K562 (cell line): ENCODE data around the gene CHST1. TPM values are rescaled to one million over a fixed set of nuclear protein-coding genes. Genes with fewer than 3 reads are reported as not detected.

Experiments used
- ATAC-seq: fragments of 200-7000 bp; cut with Tn5 transposase; 3 replicates; pipeline ENCODE4 v1.9.1; 2020; ENCODE audit warnings: moderate library complexity
- BruUV-seq: library from RNA; stranded (reverse); fragments of 400-500 nt; replicated peaks from 2 replicates; lab custom pipeline; 2021; lab: Mats Ljungman, UMichigan
- CTCF ChIA-PET: fragments of 300-600 bp; formaldehyde crosslinking; extraction: SDS; loops from one replicate; lab custom pipeline; 2021; ENCODE audit warnings: low intra/inter-chr PET ratio; lab: Yijun Ruan, JAX
- POLR2A ChIA-PET: fragments of 300-600, 350-650 bp; sonication (Branson Sonifier 250); formaldehyde crosslinking; extraction: SDS; loops from one replicate; lab custom pipeline; 2021; ENCODE audit warnings: antibody characterized with exemption, inconsistent platforms; lab: Yijun Ruan, JAX
- DNase-seq, 4 experiments: peaks; one replicate each; pipeline versions ENCODE4 v3.0.0 to v3.0.0-alpha.2; 2011 to 2018; ENCODE audit warnings: low spot score in 3 of 4, mixed read lengths in 3 of 4; ENCODE audit errors: extremely low read depth in 1 of 4
- FAIRE-seq: peaks from 2 replicates; lab custom pipeline; 2011; peaks lifted over from hg19 to GRCh38; lab: Jason Lieb, UNC
- H2AFZ ChIP-seq: 2 replicates; pipeline ENCODE4 v1.6.0; 2011; ENCODE audit warnings: low read depth, low read length, control low read depth, inconsistent platforms
- H3K27ac ChIP-seq: fragments of 200-600 bp; 3 replicates; pipeline ENCODE4 v1.8.0; 2011; ENCODE audit warnings: low read depth, mild to moderate bottlenecking, control low read depth, inconsistent platforms, low read length, moderate library complexity, mixed read lengths; ENCODE audit errors: extremely low read depth
- H3K27me3 ChIP-seq, 2 experiments: fragments of 300-600 bp in 1 of 2; 2 replicates in 1 of 2; 3 replicates in 1 of 2; pipeline versions ENCODE4 v1.6.0 to v1.8.0; 2011; ENCODE audit warnings: inconsistent platforms in 2 of 2, low read length in 2 of 2, mild to moderate bottlenecking in 1 of 2, mixed read lengths in 1 of 2, moderate library complexity in 1 of 2; ENCODE audit not compliant: control insufficient read depth in 2 of 2, insufficient read depth in 2 of 2
- H3K36me3 ChIP-seq: fragments of 300-600 bp; 3 replicates; pipeline ENCODE4 v1.8.0; 2011; ENCODE audit warnings: mild to moderate bottlenecking, low read length, inconsistent platforms; ENCODE audit not compliant: control insufficient read depth, insufficient read depth
- H3K4me1 ChIP-seq, 2 experiments: fragments of 200-600 bp in 1 of 2; replicated peaks in 1 of 2; 2 replicates in 1 of 2; 3 replicates in 1 of 2; pipeline versions ENCODE4 v1.5.1 to v1.8.0; 2011; ENCODE audit warnings: inconsistent platforms in 2 of 2, low read length in 2 of 2, mild to moderate bottlenecking in 1 of 2, mixed read lengths in 1 of 2, moderate library complexity in 1 of 2; ENCODE audit not compliant: control insufficient read depth in 2 of 2, insufficient read depth in 2 of 2
- H3K4me2 ChIP-seq: 2 replicates; pipeline ENCODE4 v1.6.1; 2011; ENCODE audit warnings: low read length, control low read depth, inconsistent platforms, mixed read lengths; ENCODE audit not compliant: insufficient read depth
- H3K4me3 ChIP-seq: fragments of 200-600 bp; sonication (generic), shearing (Covaris generic); 2 replicates; pipeline ENCODE4 v1.5.1; 2016; ENCODE audit warnings: control low read depth, inconsistent platforms
- H3K79me2 ChIP-seq: fragments of 200-600 bp; 3 replicates; pipeline ENCODE4 v1.8.0; 2011; ENCODE audit warnings: low read length, inconsistent platforms; ENCODE audit not compliant: control insufficient read depth, insufficient read depth
- H3K9ac ChIP-seq, 2 experiments: 2 replicates each; pipeline versions ENCODE4 v1.6.0 to v1.6.1; 2011; ENCODE audit warnings: low read depth in 2 of 2, low read length in 2 of 2, control low read depth in 1 of 2, inconsistent platforms in 1 of 2, mild to moderate bottlenecking in 1 of 2, mixed read lengths in 1 of 2; ENCODE audit not compliant: insufficient read depth in 1 of 2
- H3K9me1 ChIP-seq: one replicate; pipeline ENCODE4 v1.6.0; 2011; ENCODE audit warnings: inconsistent platforms, mild to moderate bottlenecking, low read length, moderate library complexity; ENCODE audit not compliant: control insufficient read depth, insufficient read depth
- H3K9me3 ChIP-seq: replicated peaks from 2 replicates; pipeline ENCODE4 v1.5.1; 2011; ENCODE audit warnings: low read depth, low read length, inconsistent platforms; ENCODE audit not compliant: control insufficient read depth, insufficient read depth
- H4K20me1 ChIP-seq: replicated peaks from 2 replicates; pipeline ENCODE4 v1.6.1; 2011; ENCODE audit warnings: low read length, inconsistent platforms, mixed read lengths; ENCODE audit not compliant: control insufficient read depth, insufficient read depth
- BRD9 ChIP-seq: fragments of 450-650 bp; IDR thresholded peaks from 2 replicates; pipeline ENCODE4 v1.6.1; 2018; ENCODE audit warnings: low read depth; ENCODE audit not compliant: partially characterized antibody
- BRF1 ChIP-seq: IDR thresholded peaks from 3 replicates; pipeline ENCODE4 v1.6.1; 2011; ENCODE audit warnings: borderline replicate concordance, mild to moderate bottlenecking; ENCODE audit not compliant: insufficient read length; ENCODE audit errors: extremely low read depth
- ELF4 ChIP-seq: fragments of 450-650 bp; formaldehyde crosslinking; IDR thresholded peaks from 2 replicates; pipeline ENCODE4 v1.4.0; 2022; ENCODE audit warnings: missing genetic modification characterization
- ESRRA ChIP-seq: fragments of 450-650 bp; IDR thresholded peaks from 2 replicates; pipeline ENCODE4 v1.6.1; 2014; ENCODE audit warnings: low read depth, mild to moderate bottlenecking, moderate library complexity, borderline replicate concordance
- GATAD2B ChIP-seq: fragments of 450-650 bp; IDR thresholded peaks from 2 replicates; pipeline ENCODE4 v1.6.1; 2017; ENCODE audit warnings: mild to moderate bottlenecking, borderline replicate concordance
- HOXB6 ChIP-seq: fragments of 250-450 bp; sonication (Bioruptor Pico); IDR thresholded peaks from 2 replicates; pipeline ENCODE4 v1.5.1; 2022; ENCODE audit warnings: mild to moderate bottlenecking, borderline replicate concordance
- TAF15 ChIP-seq: fragments of 200-400 bp; formaldehyde crosslinking; IDR thresholded peaks from 2 replicates; pipeline ENCODE4 v1.6.1; 2017; ENCODE audit warnings: mild to moderate bottlenecking, low read depth, low read length, moderate library complexity
- ZNF444 ChIP-seq: fragments of 250-450 bp; sonication (Bioruptor Pico); IDR thresholded peaks from 2 replicates; pipeline ENCODE4 v1.4.0; 2020; ENCODE audit warnings: mild to moderate bottlenecking, moderate library complexity
- ZNF668 ChIP-seq: fragments of 250-450 bp; sonication (Bioruptor Pico); IDR thresholded peaks from 2 replicates; pipeline ENCODE4 v1.8.0; 2022; ENCODE audit warnings: mild to moderate bottlenecking, inconsistent platforms
- WGBS: fragments of 100-300 bp; shearing (Covaris generic); methylation state at CpG from one replicate; pipeline ENCODE4 v1.1.6; 2016; ENCODE audit warnings: low coverage, mixed read lengths; ENCODE audit not compliant: insufficient coverage; ENCODE audit errors: missing lambda C conversion rate; 5-methylcytosine and 5-hydroxymethylcytosine counted together
- in situ Hi-C: fragments of 300-500 bp; cut with MboI; formaldehyde crosslinking; loops from 4 replicates; pipeline ENCODE4 v1.15.0; 2018; ENCODE audit warnings: inconsistent platforms, mixed read lengths
- intact Hi-C: fragments of 100-400 bp; cut with micrococcal nuclease; formaldehyde crosslinking; loops from 2 replicates; pipeline ENCODE4 v1.14.2; 2022
- polyA plus RNA-seq, 8 experiments: library from polyadenylated mRNA; depleted of rRNA in 4 of 8; stranded (reverse) in 5 of 8; unstranded in 3 of 8; fragments of >200 nt; fragmentation: Nextera tagmentation in 2 of 8; fragmentation: Illumina TruSeq in 1 of 8; extraction: Ambion mirVana in 2 of 8; extraction: Trizol in 1 of 8; gene quantifications; 2 replicates each; pipeline versions ENCODE4 v1.2.1 to v1.2.3, GENCODE V29; 2011 to 2014; ENCODE audit warnings: inconsistent platforms in 1 of 8, missing spikeins in 1 of 8
- total RNA-seq, 7 experiments: library from RNA; depleted of rRNA in 6 of 7; stranded (reverse); fragments of >200 nt in 6 of 7; fragmentation: Illumina TruSeq in 2 of 7; extraction: Trizol in 2 of 7; gene quantifications; 2 replicates each; pipeline versions ENCODE4 v1.2.1 to v1.2.3, GENCODE V29; 2011 to 2021; ENCODE audit warnings: low replicate concordance in 1 of 7
- TF ChIP-seq, protein P1 (sequence below): sonication (generic); formaldehyde crosslinking; IDR thresholded peaks from 2 replicates; pipeline ENCODE4 v1.8.0; 2023; ENCODE audit warnings: mild to moderate bottlenecking, missing genetic modification reagents
- TF ChIP-seq, protein P2 (sequence below): fragments of 250-450 bp; sonication (Bioruptor Pico); IDR thresholded peaks from 2 replicates; pipeline ENCODE4 v1.8.0; 2022; ENCODE audit warnings: inconsistent platforms, mild to moderate bottlenecking, moderate library complexity, borderline replicate concordance
- TF ChIP-seq, protein P3 (sequence below): fragments of 250-450 bp; sonication (Bioruptor Pico); IDR thresholded peaks from 2 replicates; pipeline ENCODE4 v1.4.0; 2020
- TF ChIP-seq, protein P4 (sequence below): fragments of 450-650 bp; conservative IDR thresholded peaks from 2 replicates; pipeline ENCODE4 v1.6.1; 2016; ENCODE audit warnings: missing genetic modification characterization, low read depth, mild to moderate bottlenecking, missing compliant biosample characterization, moderate library complexity

CHST1 gene
- total and polyA plus RNA-seq, 9 of the 15 experiments (the other 6 are each of a cell fraction or from before 2014, with no cell fraction given) = 0.04 to 0.32 (median 0.18) TPM; not detected in 4

DNA sequence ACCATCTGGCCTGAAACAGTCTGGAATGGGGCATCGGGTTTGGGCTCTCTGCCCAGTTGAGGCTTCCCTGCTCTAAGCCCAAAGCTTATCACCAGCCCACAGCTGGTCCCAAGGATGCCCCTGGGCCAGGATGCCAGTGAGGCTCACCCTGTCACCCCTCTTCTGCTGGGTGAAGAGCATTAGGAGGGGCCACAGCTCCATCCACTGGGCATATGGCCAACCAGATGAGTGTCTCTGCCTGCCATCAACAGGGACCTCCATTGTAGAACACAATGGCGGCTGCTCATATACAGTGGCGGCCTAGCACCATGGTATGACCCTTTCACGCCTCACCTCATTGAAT is 5.6 kb downstream of the CHST1 start:
- ChIA-PET CTCF (no interaction called here), POLR2A (interaction anchor here (0.5 kb wide), 1 partner anchor 52 kb away, joined by 3 read pairs; no protein-coding TSS in a partner anchor)
- intact Hi-C loops = loop anchor here (10.0 kb wide), 2 partner anchors 105 to 205 kb away; no protein-coding TSS in a partner anchor
- no peaks in the 10 kb centered on the region for H3K9me3 ChIP-seq
- no peaks in the 10 kb centered on the region for H3K36me3 ChIP-seq
- no peak for ATAC-seq
- H3K9ac ChIP-seq = no peak overlapping the region
- peaks cover 18 to 68% of the 10 kb centered on the region in 2 experiments; a peak in 4 of 5 replicates for H3K27me3 ChIP-seq
- H3K79me2 ChIP-seq = no peaks in the 10 kb centered on the region
- H2AFZ ChIP-seq = no peak overlapping the region
- H4K20me1 ChIP-seq = peaks cover 11% of the 10 kb centered on the region; the same call in 1 of the 2 replicates
- H3K4me1 ChIP-seq = peaks cover 0 to 19% of the 10 kb centered on the region in 2 experiments; a peak in 2 of 5 replicates
- in situ Hi-C loops = no loop called here
- H3K9me1 ChIP-seq = no peaks in the 10 kb centered on the region
- no peak for FAIRE-seq
- no peak for DNase-seq
- H3K4me3 ChIP-seq = no peak overlapping the region
- no peak overlapping the region for H3K4me2 ChIP-seq
- no peak overlapping the region for H3K27ac ChIP-seq
- WGBS = 5% methylated on average over 4 of the region's 4 CpGs
- no TSS peak for BruUV-seq
- TF ChIP-seq ESRRA = no peak
- TF ChIP-seq BRD9 = no peak
- no peak for TF ChIP-seq ZNF444 (CRISPR knock-in tag)
- TF ChIP-seq BRF1 = no peak
- TF ChIP-seq, protein P1, sequence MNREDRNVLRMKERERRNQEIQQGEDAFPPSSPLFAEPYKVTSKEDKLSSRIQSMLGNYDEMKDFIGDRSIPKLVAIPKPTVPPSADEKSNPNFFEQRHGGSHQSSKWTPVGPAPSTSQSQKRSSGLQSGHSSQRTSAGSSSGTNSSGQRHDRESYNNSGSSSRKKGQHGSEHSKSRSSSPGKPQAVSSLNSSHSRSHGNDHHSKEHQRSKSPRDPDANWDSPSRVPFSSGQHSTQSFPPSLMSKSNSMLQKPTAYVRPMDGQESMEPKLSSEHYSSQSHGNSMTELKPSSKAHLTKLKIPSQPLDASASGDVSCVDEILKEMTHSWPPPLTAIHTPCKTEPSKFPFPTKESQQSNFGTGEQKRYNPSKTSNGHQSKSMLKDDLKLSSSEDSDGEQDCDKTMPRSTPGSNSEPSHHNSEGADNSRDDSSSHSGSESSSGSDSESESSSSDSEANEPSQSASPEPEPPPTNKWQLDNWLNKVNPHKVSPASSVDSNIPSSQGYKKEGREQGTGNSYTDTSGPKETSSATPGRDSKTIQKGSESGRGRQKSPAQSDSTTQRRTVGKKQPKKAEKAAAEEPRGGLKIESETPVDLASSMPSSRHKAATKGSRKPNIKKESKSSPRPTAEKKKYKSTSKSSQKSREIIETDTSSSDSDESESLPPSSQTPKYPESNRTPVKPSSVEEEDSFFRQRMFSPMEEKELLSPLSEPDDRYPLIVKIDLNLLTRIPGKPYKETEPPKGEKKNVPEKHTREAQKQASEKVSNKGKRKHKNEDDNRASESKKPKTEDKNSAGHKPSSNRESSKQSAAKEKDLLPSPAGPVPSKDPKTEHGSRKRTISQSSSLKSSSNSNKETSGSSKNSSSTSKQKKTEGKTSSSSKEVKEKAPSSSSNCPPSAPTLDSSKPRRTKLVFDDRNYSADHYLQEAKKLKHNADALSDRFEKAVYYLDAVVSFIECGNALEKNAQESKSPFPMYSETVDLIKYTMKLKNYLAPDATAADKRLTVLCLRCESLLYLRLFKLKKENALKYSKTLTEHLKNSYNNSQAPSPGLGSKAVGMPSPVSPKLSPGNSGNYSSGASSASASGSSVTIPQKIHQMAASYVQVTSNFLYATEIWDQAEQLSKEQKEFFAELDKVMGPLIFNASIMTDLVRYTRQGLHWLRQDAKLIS (CRISPR knock-in tag) = no peak
- no peak for TF ChIP-seq TAF15
- TF ChIP-seq ZNF668 (CRISPR knock-in tag) = no peak
- no peak for TF ChIP-seq ELF4 (CRISPR knock-in tag)
- TF ChIP-seq, protein P2, sequence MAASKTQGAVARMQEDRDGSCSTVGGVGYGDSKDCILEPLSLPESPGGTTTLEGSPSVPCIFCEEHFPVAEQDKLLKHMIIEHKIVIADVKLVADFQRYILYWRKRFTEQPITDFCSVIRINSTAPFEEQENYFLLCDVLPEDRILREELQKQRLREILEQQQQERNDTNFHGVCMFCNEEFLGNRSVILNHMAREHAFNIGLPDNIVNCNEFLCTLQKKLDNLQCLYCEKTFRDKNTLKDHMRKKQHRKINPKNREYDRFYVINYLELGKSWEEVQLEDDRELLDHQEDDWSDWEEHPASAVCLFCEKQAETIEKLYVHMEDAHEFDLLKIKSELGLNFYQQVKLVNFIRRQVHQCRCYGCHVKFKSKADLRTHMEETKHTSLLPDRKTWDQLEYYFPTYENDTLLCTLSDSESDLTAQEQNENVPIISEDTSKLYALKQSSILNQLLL (CRISPR knock-in tag) = no peak
- TF ChIP-seq, protein P3, sequence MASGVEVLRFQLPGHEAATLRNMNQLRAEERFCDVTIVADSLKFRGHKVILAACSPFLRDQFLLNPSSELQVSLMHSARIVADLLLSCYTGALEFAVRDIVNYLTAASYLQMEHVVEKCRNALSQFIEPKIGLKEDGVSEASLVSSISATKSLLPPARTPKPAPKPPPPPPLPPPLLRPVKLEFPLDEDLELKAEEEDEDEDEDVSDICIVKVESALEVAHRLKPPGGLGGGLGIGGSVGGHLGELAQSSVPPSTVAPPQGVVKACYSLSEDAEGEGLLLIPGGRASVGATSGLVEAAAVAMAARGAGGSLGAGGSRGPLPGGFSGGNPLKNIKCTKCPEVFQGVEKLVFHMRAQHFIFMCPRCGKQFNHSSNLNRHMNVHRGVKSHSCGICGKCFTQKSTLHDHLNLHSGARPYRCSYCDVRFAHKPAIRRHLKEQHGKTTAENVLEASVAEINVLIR (CRISPR knock-in tag) = no peak
- TF ChIP-seq, protein P4, sequence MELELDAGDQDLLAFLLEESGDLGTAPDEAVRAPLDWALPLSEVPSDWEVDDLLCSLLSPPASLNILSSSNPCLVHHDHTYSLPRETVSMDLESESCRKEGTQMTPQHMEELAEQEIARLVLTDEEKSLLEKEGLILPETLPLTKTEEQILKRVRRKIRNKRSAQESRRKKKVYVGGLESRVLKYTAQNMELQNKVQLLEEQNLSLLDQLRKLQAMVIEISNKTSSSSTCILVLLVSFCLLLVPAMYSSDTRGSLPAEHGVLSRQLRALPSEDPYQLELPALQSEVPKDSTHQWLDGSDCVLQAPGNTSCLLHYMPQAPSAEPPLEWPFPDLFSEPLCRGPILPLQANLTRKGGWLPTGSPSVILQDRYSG (tag) = no peak
- TF ChIP-seq GATAD2B = no peak
- TF ChIP-seq HOXB6 (CRISPR knock-in tag) = no peak
